Measurements from ENCODE around the gene TAGAP. TPM values are rescaled to one million over a fixed set of nuclear protein-coding genes. Genes with fewer than 3 reads are reported as not detected.
"Not testable (repeated sequence)": the region's sequence is repeated elsewhere in the genome, so short reads cannot be mapped to it uniquely, and the experiment has no call there.

TAGAP gene
- total and polyA plus RNA-seq, 5 donors from 2014 or later, result 105 to 330 (median 190) TPM

GRCh38 chr6:159042003-159042825, 2.6 kb downstream of the TAGAP start:
- peaks cover 64% of the 10 kb centered on the region for H3K36me3 ChIP-seq (ENCODE audit: control insufficient read depth, insufficient read depth, low read length)
- peaks cover 71% of the 10 kb centered on the region for H3K4me1 ChIP-seq (ENCODE audit: control insufficient read depth, insufficient read depth, low read length, poor library complexity, severe bottlenecking)
- ATAC-seq (ENCODE audit: low read depth in 2 of 2) (peak; percentile 59 to 61), DNase-seq (peak; percentile 72 to 92 (median 91))
- peak overlapping the region; percentile 100 for H3K4me3 ChIP-seq (ENCODE audit: low read depth, low read length)
- Mint-ChIP-seq H3K4me3 (peak overlapping the region; percentile 93 to 100 (median 98)), H3K27me3 (no peaks in the 10 kb centered on the region), H3K9me3 (peaks cover 0 to 3% (median 0%) of the 10 kb centered on the region in 7 donors), H3K36me3 (peaks cover 67% of the 10 kb centered on the region), H3K4me1 (peaks cover 7 to 69% (median 46%) of the 10 kb centered on the region in 4 donors), H3K27ac (peak overlapping the region; percentile 98 to 100 (median 98))
- peak overlapping the region; percentile 93 for H3K27ac ChIP-seq (ENCODE audit: insufficient read depth, low read length, poor library complexity, severe bottlenecking)
- no peaks in the 10 kb centered on the region for H3K27me3 ChIP-seq (ENCODE audit: control insufficient read depth, insufficient read depth, low read length)
- no peaks in the 10 kb centered on the region for H3K9me3 ChIP-seq (ENCODE audit: control insufficient read depth in 2 of 2, low read length in 2 of 2)

- ATAC-seq (ENCODE audit: low read depth in 2 of 2) (no peak), DNase-seq (no peak)
- Histone ChIP-seq H3K4me3 (ENCODE audit: low read depth, low read length) (peak overlapping the region; percentile 100), H3K36me3 (ENCODE audit: control insufficient read depth, insufficient read depth, low read length) (peaks cover 74% of the 10 kb centered on the region), H3K9me3 (ENCODE audit: control insufficient read depth in 2 of 2, low read length in 2 of 2) (no peaks in the 10 kb centered on the region), H3K27me3 (ENCODE audit: control insufficient read depth, insufficient read depth, low read length) (no peaks in the 10 kb centered on the region), H3K4me1 (ENCODE audit: control insufficient read depth, insufficient read depth, low read length, poor library complexity, severe bottlenecking) (peaks cover 75% of the 10 kb centered on the region), H3K27ac (ENCODE audit: insufficient read depth, low read length, poor library complexity, severe bottlenecking) (peak overlapping the region; percentile 93)
- peak overlapping the region; percentile 98 to 100 (median 98) for H3K27ac Mint-ChIP-seq
- peaks cover 0 to 3% (median 0%) of the 10 kb centered on the region in 7 donors for H3K9me3 Mint-ChIP-seq
- H3K4me3 Mint-ChIP-seq, result peak overlapping the region; percentile 93 to 100 (median 98)
- no peaks in the 10 kb centered on the region for H3K27me3 Mint-ChIP-seq
- peaks cover 7 to 71% (median 45%) of the 10 kb centered on the region in 4 donors for H3K4me1 Mint-ChIP-seq
- H3K36me3 Mint-ChIP-seq, result peaks cover 72% of the 10 kb centered on the region
Measured at GRCh38 chr6:159041181-159041580, 3.6 kb downstream of the TAGAP start.

GRCh38 chr6:159039885-159040258, 4.9 kb downstream of the TAGAP start:
- peak overlapping the region; percentile 93 to 100 (median 98) for H3K4me3 Mint-ChIP-seq
- peak overlapping the region; percentile 93 for H3K27ac ChIP-seq (ENCODE audit: insufficient read depth, low read length, poor library complexity, severe bottlenecking)
- ATAC-seq (ENCODE audit: low read depth in 2 of 2), result no peak
- peaks cover 73% of the 10 kb centered on the region for H3K4me1 ChIP-seq (ENCODE audit: control insufficient read depth, insufficient read depth, low read length, poor library complexity, severe bottlenecking)
- no peaks in the 10 kb centered on the region for H3K27me3 ChIP-seq (ENCODE audit: control insufficient read depth, insufficient read depth, low read length)
- H3K9me3 ChIP-seq (ENCODE audit: control insufficient read depth in 2 of 2, low read length in 2 of 2), result no peaks in the 10 kb centered on the region
- no peaks in the 10 kb centered on the region for H3K27me3 Mint-ChIP-seq
- peak overlapping the region; percentile 92 to 98 (median 94) for H3K27ac Mint-ChIP-seq
- H3K36me3 Mint-ChIP-seq, result peaks cover 83% of the 10 kb centered on the region
- DNase-seq, result no peak
- peaks cover 16 to 75% (median 44%) of the 10 kb centered on the region in 4 donors for H3K4me1 Mint-ChIP-seq
- H3K36me3 ChIP-seq (ENCODE audit: control insufficient read depth, insufficient read depth, low read length), result peaks cover 87% of the 10 kb centered on the region
- peaks cover 0 to 2% (median 0%) of the 10 kb centered on the region in 7 donors for H3K9me3 Mint-ChIP-seq
- peak overlapping the region; percentile 100 for H3K4me3 ChIP-seq (ENCODE audit: low read depth, low read length)

GRCh38 chr6:159038914-159039884, 5.6 kb downstream of the TAGAP start:
- Mint-ChIP-seq H3K4me3 (peak overlapping the region; percentile 93 to 100 (median 98)), H3K9me3 (no peaks in the 10 kb centered on the region), H3K27ac (peak overlapping the region; percentile 92 to 98 (median 94)), H3K36me3 (peaks cover 80% of the 10 kb centered on the region), H3K4me1 (peaks cover 20 to 78% (median 46%) of the 10 kb centered on the region in 4 donors), H3K27me3 (no peaks in the 10 kb centered on the region)
- Histone ChIP-seq H3K36me3 (ENCODE audit: control insufficient read depth, insufficient read depth, low read length) (peaks cover 93% of the 10 kb centered on the region), H3K9me3 (ENCODE audit: control insufficient read depth in 2 of 2, low read length in 2 of 2) (no peaks in the 10 kb centered on the region), H3K27ac (ENCODE audit: insufficient read depth, low read length, poor library complexity, severe bottlenecking) (peak overlapping the region; percentile 93), H3K27me3 (ENCODE audit: control insufficient read depth, insufficient read depth, low read length) (no peaks in the 10 kb centered on the region), H3K4me3 (ENCODE audit: low read depth, low read length) (peak overlapping the region; percentile 100), H3K4me1 (ENCODE audit: control insufficient read depth, insufficient read depth, low read length, poor library complexity, severe bottlenecking) (peaks cover 73% of the 10 kb centered on the region)
- ATAC-seq (ENCODE audit: low read depth in 2 of 2) (peak; percentile 2 to 20), DNase-seq (peak in 2 of 3 donors; percentile 39 to 65)

DNA sequence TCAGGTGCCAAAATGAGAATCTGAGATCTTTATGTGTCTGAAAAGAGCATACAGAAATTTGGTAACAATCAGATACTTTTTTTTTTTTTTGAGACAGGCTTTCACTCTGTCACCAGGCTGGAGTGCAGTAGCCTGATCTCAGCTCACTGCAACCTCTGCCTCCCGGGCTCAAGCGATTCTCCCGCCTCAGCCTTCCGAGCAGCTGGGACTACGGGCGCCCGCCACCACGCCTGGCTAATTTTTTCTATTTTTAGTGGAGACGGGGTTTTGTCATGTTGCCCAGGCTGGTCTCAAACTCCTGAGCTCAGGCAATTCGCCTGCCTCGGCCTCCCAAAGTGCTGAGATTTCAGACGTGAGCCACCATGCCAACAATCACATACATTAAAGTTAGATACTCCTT, 6.5 kb downstream of the TAGAP start:
- peaks cover 70% of the 10 kb centered on the region for H3K4me1 ChIP-seq (ENCODE audit: control insufficient read depth, insufficient read depth, low read length, poor library complexity, severe bottlenecking)
- H3K9me3 Mint-ChIP-seq; H3K9me3 ChIP-seq (ENCODE audit: control insufficient read depth in 2 of 2, low read length in 2 of 2); H3K27me3 Mint-ChIP-seq; ATAC-seq (ENCODE audit: low read depth in 2 of 2); DNase-seq; H3K27me3 ChIP-seq (ENCODE audit: control insufficient read depth, insufficient read depth, low read length): not testable (repeated sequence)
- H3K4me3 Mint-ChIP-seq, result peak overlapping the region in 3 of 4 donors; percentile 11 to 83 (median 76)
- peaks cover 72% of the 10 kb centered on the region for H3K36me3 Mint-ChIP-seq
- peaks cover 85% of the 10 kb centered on the region for H3K36me3 ChIP-seq (ENCODE audit: control insufficient read depth, insufficient read depth, low read length)
- H3K4me3 ChIP-seq (ENCODE audit: low read depth, low read length), result peak overlapping the region; percentile 10
- peaks cover 20 to 81% (median 48%) of the 10 kb centered on the region in 4 donors for H3K4me1 Mint-ChIP-seq
- peak overlapping the region in 2 of 3 donors; percentile 67 to 94 for H3K27ac Mint-ChIP-seq
- peak overlapping the region; percentile 93 for H3K27ac ChIP-seq (ENCODE audit: insufficient read depth, low read length, poor library complexity, severe bottlenecking)

GRCh38 chr6:159037756-159038290, 7.0 kb downstream of the TAGAP start:
- no peaks in the 10 kb centered on the region for H3K27me3 ChIP-seq (ENCODE audit: control insufficient read depth, insufficient read depth, low read length)
- H3K36me3 ChIP-seq (ENCODE audit: control insufficient read depth, insufficient read depth, low read length), result peaks cover 80% of the 10 kb centered on the region
- peaks cover 67% of the 10 kb centered on the region for H3K36me3 Mint-ChIP-seq
- DNase-seq (no peak), ATAC-seq (ENCODE audit: low read depth in 2 of 2) (no peak)
- peaks cover 0 to 2% (median 0%) of the 10 kb centered on the region in 7 donors for H3K9me3 Mint-ChIP-seq
- H3K4me3 Mint-ChIP-seq, result peak overlapping the region; percentile 60 to 83 (median 78)
- H3K4me3 ChIP-seq (ENCODE audit: low read depth, low read length), result peak overlapping the region; percentile 10
- no peaks in the 10 kb centered on the region for H3K27me3 Mint-ChIP-seq
- peaks cover 66% of the 10 kb centered on the region for H3K4me1 ChIP-seq (ENCODE audit: control insufficient read depth, insufficient read depth, low read length, poor library complexity, severe bottlenecking)
- H3K27ac ChIP-seq (ENCODE audit: insufficient read depth, low read length, poor library complexity, severe bottlenecking), result peak overlapping the region; percentile 93
- H3K4me1 Mint-ChIP-seq, result peaks cover 20 to 84% (median 51%) of the 10 kb centered on the region in 4 donors
- no peaks in the 10 kb centered on the region for H3K9me3 ChIP-seq (ENCODE audit: control insufficient read depth in 2 of 2, low read length in 2 of 2)
- H3K27ac Mint-ChIP-seq, result peak overlapping the region; percentile 59 to 97 (median 67)

DNA sequence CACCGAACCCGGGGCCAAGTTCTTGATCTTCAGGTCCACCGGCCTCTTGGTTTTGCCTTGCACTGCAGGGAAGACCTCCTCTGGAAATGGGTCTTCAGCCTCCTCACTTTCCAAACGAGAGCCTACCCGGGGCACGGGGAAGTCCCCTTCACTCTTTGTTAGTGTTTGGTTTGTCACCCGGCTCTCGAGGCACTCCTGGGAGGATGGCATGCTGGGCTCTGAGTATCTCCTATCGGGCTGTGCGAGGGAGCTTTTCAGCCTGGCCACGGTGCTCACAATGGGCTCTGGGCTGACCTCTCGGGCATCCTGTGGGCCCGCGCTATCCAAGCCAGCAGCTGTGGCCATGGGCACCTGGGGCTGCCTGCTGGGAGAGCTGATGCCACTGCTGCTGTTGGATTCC, 8.1 kb downstream of the TAGAP start:
- peak overlapping the region in 1 of 3 donors; percentile 89 for H3K27ac Mint-ChIP-seq
- no peaks in the 10 kb centered on the region for H3K27me3 Mint-ChIP-seq
- peaks cover 56% of the 10 kb centered on the region for H3K36me3 Mint-ChIP-seq
- H3K9me3 ChIP-seq (ENCODE audit: control insufficient read depth in 2 of 2, low read length in 2 of 2), result no peaks in the 10 kb centered on the region
- ATAC-seq (ENCODE audit: low read depth in 2 of 2) (no peak), DNase-seq (no peak)
- H3K4me3 ChIP-seq (ENCODE audit: low read depth, low read length), result no peak overlapping the region
- H3K4me1 Mint-ChIP-seq, result peaks cover 20 to 76% (median 47%) of the 10 kb centered on the region in 4 donors
- H3K27ac ChIP-seq (ENCODE audit: insufficient read depth, low read length, poor library complexity, severe bottlenecking), result peak overlapping the region; percentile 93
- peaks cover 0 to 2% (median 0%) of the 10 kb centered on the region in 7 donors for H3K9me3 Mint-ChIP-seq
- H3K27me3 ChIP-seq (ENCODE audit: control insufficient read depth, insufficient read depth, low read length), result no peaks in the 10 kb centered on the region
- peaks cover 58% of the 10 kb centered on the region for H3K4me1 ChIP-seq (ENCODE audit: control insufficient read depth, insufficient read depth, low read length, poor library complexity, severe bottlenecking)
- peaks cover 73% of the 10 kb centered on the region for H3K36me3 ChIP-seq (ENCODE audit: control insufficient read depth, insufficient read depth, low read length)
- H3K4me3 Mint-ChIP-seq, result peak overlapping the region in 2 of 4 donors; percentile 31 to 68

Measured in CD4-positive, CD25-positive, alpha-beta regulatory T cell (primary cell).